GM19324 (cell line): ENCODE data around the gene CDC42EP3.

Experiments used
- ATAC-seq: cut with Tn5 transposase; IDR thresholded peaks from one replicate; pipeline ENCODE4 v1.9.1; 2021; ENCODE audit warnings: mild to moderate bottlenecking, moderate library complexity; ENCODE audit not compliant: unreplicated experiment, low FRiP score

The CDC42EP3 gene

DNA sequence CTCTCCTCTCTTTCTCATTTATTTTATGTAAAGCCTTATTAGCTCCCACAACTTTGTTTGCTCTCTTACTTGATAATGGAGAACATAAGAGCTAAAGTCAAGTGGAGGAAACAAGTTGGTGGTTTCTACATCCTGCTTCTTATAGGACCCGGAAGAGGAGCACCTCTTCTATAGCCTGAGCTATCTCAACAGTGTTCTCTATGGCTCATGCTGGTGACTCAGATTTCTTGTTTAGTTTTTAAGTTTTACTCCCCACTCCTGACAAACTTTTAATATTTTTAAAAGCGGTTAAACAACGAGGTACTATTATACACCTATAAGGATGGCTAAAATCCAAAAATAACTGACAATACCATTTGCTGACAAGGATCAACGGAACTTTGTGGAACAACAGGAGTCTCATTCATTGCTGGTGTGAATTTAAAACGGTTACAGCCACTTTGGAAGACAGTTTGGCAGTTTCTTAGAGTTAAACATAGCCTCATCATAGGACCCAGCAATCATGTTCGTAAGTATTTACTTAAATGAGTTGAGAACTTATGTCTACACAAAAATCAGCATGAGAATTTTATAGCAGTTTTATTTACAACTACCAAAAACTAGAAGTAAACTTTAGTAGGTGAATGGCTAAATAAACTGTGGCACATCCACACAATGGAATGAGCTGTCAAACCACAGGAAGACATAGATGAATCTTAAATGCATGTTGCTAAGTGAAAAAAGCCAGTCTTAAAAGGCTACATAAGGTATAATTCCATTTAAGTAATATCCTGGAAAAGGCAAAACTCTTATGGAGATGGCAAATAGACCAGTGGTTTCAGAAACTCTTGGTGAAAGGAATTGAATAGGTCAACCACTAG, 12.7 kb upstream of the CDC42EP3 start:
- no peak for ATAC-seq

DNA sequence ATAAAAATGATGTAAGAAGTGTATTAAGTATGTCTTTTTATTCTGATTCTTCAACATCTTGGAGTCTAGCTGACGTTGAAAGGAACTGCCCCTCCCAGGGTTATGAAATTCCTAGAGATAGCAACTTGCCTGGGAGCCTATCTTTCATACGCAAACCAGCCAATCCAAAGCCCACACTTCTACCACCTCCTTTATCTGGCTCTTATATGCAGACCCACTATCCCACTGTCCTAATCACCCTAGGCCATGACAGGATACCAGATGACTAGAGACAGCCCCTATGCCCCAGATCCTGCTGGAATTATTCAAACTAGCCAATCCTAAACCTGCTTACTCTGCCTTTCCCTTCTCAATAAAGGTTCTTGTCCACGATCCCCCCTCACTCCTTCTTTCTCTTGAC, 11.8 kb upstream of the CDC42EP3 start:
- no peak for ATAC-seq

DNA sequence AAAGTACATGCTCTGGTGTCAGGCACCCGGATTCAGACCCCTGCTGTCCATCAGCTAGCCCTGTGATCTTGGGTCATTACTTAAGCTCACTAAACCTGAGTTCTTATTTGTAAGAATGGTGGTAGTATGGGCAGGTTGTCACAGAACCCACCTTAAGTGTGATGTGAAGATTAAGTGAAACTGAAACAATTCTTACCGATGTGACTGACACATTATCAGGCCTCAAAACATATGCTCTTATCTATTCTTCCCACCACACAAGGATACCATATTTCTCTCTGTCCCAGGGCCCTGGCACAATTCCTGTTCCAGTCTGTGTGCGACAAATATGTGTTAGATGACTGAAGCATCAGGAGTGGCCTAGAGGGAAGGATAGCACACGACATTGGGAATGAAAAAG, 11.0 kb upstream of the CDC42EP3 start:
- ATAC-seq = no peak

GRCh38 chr2:37681587-37681986, 10.1 kb upstream of the CDC42EP3 start:
- no peak for ATAC-seq

GRCh38 chr2:37679072-37679695, 7.7 kb upstream of the CDC42EP3 start:
- no peak for ATAC-seq

DNA sequence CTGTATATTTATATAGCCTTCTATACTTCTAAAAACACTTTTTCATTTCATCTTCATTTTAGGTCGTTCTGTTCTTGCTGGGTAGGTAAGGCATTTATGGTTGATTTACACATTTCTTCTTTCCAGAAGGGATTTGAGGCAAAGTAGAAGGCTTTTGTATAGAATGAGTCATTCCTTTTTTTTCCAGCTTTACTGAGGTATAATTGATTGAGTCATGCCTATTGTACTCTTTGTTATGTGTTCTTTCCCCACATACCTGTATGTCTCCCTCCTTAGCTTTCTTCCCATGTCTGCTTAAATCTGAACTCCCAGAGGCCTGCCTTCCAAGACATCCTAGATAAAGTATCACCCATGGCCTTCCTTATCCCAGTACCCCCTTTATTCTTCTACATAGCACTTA, 4.8 kb upstream of the CDC42EP3 start:
- ATAC-seq = no peak

GRCh38 chr2:37674946-37675345, 3.5 kb upstream of the CDC42EP3 start:
- ATAC-seq = no peak

GRCh38 chr2:37672870-37673184, 1.4 kb upstream of the CDC42EP3 start:
- ATAC-seq = no peak

GRCh38 chr2:37672104-37672869, 845 bp upstream of the CDC42EP3 start:
- peak; percentile 55 for ATAC-seq

- ATAC-seq = no peak
Observed at GRCh38 chr2:37671816-37672103, 318 bp upstream of the CDC42EP3 start.

DNA sequence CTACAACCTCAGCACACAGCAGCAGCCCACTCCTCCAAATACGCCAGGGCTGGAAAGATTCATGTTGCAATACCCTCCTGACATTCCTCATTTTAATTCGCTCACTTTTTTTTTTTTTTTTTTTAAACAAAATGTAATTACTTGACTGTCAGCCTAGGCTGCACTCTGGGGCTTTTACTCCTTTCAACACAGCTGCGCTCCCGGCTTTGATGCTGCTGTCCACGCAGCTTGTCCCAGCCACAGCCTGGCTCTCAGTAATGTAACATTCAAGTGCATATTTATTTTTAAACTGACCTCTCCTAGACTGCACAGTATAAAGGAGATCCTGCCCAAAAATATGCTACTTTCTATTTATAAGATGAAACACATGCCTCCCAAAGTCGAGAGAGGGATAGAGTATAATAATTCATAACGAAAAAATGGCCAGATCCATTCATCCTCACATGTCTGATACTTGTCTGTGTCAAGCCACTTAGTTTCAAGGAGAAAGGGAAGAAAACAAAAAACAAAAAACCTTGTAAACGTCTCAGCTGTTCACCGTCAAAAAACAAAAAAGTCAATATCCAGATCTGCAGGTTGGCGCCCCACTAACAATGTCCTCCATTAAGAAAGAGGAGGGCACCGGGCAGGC, 949 bp downstream of the CDC42EP3 start:
- ATAC-seq = no peak

GRCh38 chr2:37669446-37669845, 2.0 kb downstream of the CDC42EP3 start:
- no peak for ATAC-seq

GRCh38 chr2:37667704-37668103, 3.7 kb downstream of the CDC42EP3 start:
- ATAC-seq = no peak

- no peak for ATAC-seq
Observed at GRCh38 chr2:37666772-37667171, 4.7 kb downstream of the CDC42EP3 start.

GRCh38 chr2:37665604-37666362, 5.7 kb downstream of the CDC42EP3 start:
- ATAC-seq = no peak

- ATAC-seq = no peak
Observed at GRCh38 chr2:37665043-37665442, 6.4 kb downstream of the CDC42EP3 start.

DNA sequence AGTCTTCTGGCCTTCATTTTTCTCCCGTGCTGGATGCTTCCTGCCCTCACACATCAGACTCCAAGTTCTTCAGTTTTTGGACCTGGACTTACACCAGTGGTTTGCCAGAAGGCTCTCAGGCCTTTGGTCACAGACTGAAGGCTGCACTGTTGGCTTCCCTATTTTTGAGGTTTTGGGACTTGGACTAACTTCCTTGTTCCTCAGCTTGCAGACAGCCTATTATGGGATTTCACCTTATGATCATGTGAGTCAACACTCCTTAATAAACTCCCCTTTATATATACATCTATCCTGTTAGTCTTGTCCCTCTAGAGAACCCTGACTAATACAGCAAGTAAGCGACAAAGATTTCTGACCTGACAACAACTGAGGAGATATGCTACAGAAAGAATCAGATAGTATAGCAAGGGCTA, 7.2 kb downstream of the CDC42EP3 start:
- no peak for ATAC-seq

GRCh38 chr2:37663390-37663789, 8.1 kb downstream of the CDC42EP3 start:
- ATAC-seq = no peak

DNA sequence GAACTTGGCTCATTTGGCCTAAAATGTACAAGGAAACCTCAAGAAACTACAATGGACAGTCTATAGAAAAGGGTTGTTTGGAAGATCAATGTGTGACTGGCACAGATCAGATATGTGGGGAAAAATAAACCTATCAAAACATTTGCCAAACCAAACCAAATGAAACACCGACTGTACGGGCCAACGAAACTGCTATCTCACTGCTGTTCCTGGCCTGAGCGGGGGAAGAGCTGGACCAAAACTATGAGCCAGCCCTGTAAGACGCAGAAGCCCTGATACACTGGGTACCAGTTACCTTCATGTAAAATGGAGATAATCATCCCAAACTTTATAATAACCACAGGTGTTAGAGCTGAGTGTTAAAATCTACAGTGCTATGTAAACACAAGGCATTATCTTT, 11.7 kb downstream of the CDC42EP3 start:
- ATAC-seq = no peak

GRCh38 chr2:37658682-37659081, 12.8 kb downstream of the CDC42EP3 start:
- ATAC-seq = no peak

GRCh38 chr2:37657471-37657870, 14.0 kb downstream of the CDC42EP3 start:
- ATAC-seq = no peak
